HUES48 (cell line): ENCODE results near the gene SERTAD3.
A peak's percentile ranks its signal among the peaks of the same experiment; 100 is the strongest.

Experiments used
- H3K27ac ChIP-seq: one replicate; pipeline ENCODE4 v1.7.0; 2013; ENCODE audit warnings: low read depth, low read length, inconsistent platforms
- H3K27me3 ChIP-seq: 2 replicates; pipeline ENCODE4 v1.6.1; 2013; ENCODE audit warnings: mild to moderate bottlenecking, low read length; ENCODE audit not compliant: control insufficient read depth, insufficient read depth
- H3K36me3 ChIP-seq: 2 replicates; pipeline ENCODE4 v1.6.1; 2013; ENCODE audit warnings: low read length; ENCODE audit not compliant: control insufficient read depth, insufficient read depth
- H3K4me1 ChIP-seq: 2 replicates; pipeline ENCODE4 v1.6.1; 2013; ENCODE audit warnings: mild to moderate bottlenecking, low read length; ENCODE audit not compliant: control insufficient read depth, insufficient read depth
- H3K4me3 ChIP-seq: 2 replicates; pipeline ENCODE4 v1.5.1; 2013; ENCODE audit warnings: mild to moderate bottlenecking, low read depth, low read length
- H3K9ac ChIP-seq: 2 replicates; pipeline ENCODE4 v1.6.1; 2013; ENCODE audit warnings: mild to moderate bottlenecking, low read depth, low read length, moderate library complexity
- H3K9me3 ChIP-seq: 2 replicates; pipeline ENCODE4 v1.6.1; 2013; ENCODE audit warnings: low read length; ENCODE audit not compliant: control insufficient read depth, insufficient read depth

SERTAD3 gene

DNA sequence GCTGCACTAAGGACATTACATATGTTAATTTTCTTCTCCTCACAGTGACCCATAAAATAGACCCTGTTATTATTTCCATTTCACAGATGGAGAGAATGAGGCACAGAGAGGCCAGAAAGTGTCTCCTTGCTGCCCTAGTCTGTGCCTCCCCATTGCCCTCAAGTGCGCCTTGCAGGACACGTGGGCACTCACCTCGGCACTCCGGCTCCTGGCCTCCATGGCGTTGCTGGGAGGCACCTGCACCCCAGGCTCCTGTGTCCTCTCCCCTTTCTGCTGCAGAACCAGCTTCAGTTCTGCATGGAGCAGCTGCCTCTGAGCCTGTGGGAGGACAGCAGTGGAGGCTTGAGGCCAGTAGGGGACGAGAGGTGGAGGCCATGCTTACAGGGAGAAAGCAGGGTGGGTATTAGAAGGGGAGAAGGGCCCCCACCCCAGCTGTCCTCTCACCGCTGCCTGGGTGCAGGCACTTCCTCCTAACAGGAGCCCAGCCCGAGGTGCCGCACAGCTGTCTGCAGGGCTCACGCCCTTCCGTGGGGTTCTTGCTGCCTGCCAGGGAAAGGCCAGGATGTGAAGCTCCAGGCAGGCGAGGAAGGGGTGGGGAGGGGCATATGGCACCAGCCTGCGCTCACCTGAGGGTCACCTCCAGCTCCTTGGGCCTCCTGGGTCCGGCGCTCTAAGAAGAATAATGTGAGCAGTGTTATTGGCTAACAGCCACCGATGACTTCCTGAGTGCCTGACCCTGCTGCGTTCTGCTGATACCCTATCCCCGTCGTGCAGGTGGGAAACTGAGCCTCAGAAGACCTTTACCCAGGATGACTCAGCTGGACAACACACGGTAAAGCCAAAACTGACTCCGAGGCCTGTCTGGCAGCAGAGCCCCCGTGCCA lies 36.2 kb downstream of the SERTAD3 start:
- no peak overlapping the region for H3K9ac ChIP-seq
- no peak overlapping the region for H3K27ac ChIP-seq
- H3K9me3 ChIP-seq = no peaks in the 10 kb centered on the region
- H3K36me3 ChIP-seq = no peaks in the 10 kb centered on the region
- no peak overlapping the region for H3K4me3 ChIP-seq
- H3K4me1 ChIP-seq = peaks cover 12% of the 10 kb centered on the region
- no peaks in the 10 kb centered on the region for H3K27me3 ChIP-seq

GRCh38 chr19:40403262-40403984 lies 40.7 kb downstream of the SERTAD3 start:
- Histone ChIP-seq H3K36me3 (no peaks in the 10 kb centered on the region), H3K9ac (peak overlapping the region; percentile 23; the same call in 1 of the 2 replicates), H3K9me3 (no peaks in the 10 kb centered on the region), H3K27ac (peak overlapping the region; percentile 72), H3K27me3 (0 out of 2 replicates have a peak, but pooled peaks cover under 1% of the 10 kb centered on the region), H3K4me1 (peaks cover 8% of the 10 kb centered on the region; the same call in 1 of the 2 replicates), H3K4me3 (peak overlapping the region; percentile 66)

DNA sequence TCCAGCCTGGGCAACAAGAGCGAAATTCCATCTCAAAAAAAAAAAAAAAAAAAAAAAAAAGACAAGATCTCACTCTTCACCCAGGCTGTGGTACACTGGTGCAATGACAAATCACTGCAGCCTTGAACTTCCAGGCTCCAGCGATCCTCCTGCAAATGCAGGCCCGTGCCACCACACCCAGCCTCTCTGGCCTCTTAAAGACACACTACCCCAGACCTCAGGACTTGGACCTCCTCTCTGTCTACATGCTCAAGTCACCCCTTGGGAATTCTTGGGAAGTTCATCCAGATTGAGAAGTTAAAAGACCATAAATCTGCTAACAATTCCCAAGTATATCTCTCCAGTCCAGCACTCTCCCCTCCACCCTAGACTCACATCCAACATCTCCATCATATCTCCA lies 43.6 kb downstream of the SERTAD3 start:
- no peak overlapping the region for H3K27ac ChIP-seq
- peaks cover 9% of the 10 kb centered on the region; the same call in 1 of the 2 replicates for H3K27me3 ChIP-seq
- H3K9ac ChIP-seq = no peak overlapping the region
- H3K4me3 ChIP-seq = no peak overlapping the region
- H3K4me1 ChIP-seq = peaks cover 10% of the 10 kb centered on the region; the same call in 1 of the 2 replicates
- no peaks in the 10 kb centered on the region for H3K9me3 ChIP-seq
- no peaks in the 10 kb centered on the region for H3K36me3 ChIP-seq

DNA sequence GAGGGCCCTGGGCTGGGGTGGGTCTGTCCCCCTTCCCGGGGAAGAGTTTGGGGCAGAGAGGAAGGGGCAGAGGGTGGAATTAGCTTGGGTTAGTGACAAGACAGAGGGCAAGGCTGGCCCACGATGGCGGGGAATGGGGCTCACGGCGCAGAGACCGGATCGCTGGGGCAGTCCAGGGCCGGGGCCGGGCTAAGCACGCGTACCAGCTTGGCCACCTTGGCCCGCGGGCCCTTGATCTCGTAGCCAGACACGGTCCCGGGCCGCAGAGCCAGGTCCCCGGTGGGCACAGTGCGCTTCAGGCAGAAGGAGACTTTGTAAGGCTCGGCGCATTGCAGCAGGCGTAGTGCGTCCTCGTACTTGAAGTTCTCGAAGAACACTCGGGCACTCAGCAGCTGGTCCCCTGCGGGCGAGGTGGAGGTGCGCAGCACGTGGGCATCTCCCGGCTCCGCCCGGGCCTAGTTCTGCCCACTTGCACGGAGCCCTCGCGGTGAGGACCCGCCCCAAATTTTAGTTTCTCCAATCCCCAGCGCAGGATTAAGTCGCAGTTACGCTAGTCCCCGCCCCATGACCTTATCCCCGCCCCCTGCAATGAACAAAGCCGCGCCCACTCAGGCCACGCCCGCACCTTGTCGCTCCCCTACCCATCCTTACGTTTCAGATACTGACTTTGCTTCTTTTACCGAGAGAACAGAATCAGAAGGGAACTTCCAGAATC lies 45.6 kb downstream of the SERTAD3 start:
- H3K4me3 ChIP-seq = peak overlapping the region; percentile 23; the same call in 1 of the 2 replicates
- no peak overlapping the region; the same call in 1 of the 2 replicates for H3K9ac ChIP-seq
- H3K4me1 ChIP-seq = peaks cover 10% of the 10 kb centered on the region; the same call in 1 of the 2 replicates
- H3K27me3 ChIP-seq = peaks cover 9% of the 10 kb centered on the region; the same call in 1 of the 2 replicates
- H3K27ac ChIP-seq = no peak overlapping the region
- no peaks in the 10 kb centered on the region for H3K36me3 ChIP-seq
- no peaks in the 10 kb centered on the region for H3K9me3 ChIP-seq

DNA sequence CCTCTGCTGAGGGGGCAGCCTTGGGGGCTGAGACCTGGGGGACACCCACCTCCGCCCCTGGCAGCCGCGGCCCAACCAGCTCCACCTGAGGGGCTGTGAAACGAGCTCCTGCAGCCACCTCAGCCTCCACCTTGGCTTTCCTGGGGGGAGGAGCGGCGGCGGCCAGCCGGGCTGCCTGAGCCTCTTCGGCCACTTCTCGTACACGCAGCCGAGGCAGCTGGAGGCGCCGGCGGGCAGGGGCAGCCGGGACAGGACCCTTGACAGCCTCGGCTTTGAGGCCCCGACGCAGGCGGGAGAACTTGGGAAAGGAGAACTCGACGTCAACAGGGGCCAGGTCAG lies 46.6 kb downstream of the SERTAD3 start:
- Histone ChIP-seq H3K4me3 (no peak overlapping the region), H3K27me3 (peaks cover 9% of the 10 kb centered on the region; the same call in 1 of the 2 replicates), H3K36me3 (no peaks in the 10 kb centered on the region), H3K27ac (no peak overlapping the region), H3K9ac (no peak overlapping the region), H3K9me3 (no peaks in the 10 kb centered on the region), H3K4me1 (peaks cover 7% of the 10 kb centered on the region; the same call in 1 of the 2 replicates)

GRCh38 chr19:40396886-40397567 lies 47.1 kb downstream of the SERTAD3 start:
- Histone ChIP-seq H3K4me3 (no peak overlapping the region), H3K9me3 (no peaks in the 10 kb centered on the region), H3K27ac (no peak overlapping the region), H3K27me3 (peaks cover 9% of the 10 kb centered on the region; the same call in 1 of the 2 replicates), H3K4me1 (peaks cover 7% of the 10 kb centered on the region; the same call in 1 of the 2 replicates), H3K9ac (no peak overlapping the region), H3K36me3 (no peaks in the 10 kb centered on the region)

DNA sequence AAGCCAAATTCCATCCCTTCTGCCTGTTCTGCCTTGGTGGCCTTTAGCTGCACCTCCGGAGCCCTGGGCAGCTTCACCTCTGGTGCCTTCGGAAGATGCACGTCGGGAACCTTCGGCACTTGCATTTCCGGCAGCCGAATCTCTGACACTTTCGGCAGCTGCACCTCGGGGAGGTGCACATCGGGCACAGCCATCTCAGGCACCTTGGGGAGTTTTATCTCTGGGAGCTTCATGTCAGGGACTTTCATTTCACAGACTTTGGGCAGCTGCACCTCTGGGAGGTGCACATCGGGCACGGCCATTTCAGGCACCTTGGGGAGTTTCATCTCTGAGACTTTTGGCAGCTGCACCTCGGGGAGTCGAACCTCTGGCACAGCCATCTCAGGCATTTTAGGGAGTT lies 48.2 kb downstream of the SERTAD3 start:
- H3K27ac ChIP-seq = no peak overlapping the region
- H3K9me3 ChIP-seq = no peaks in the 10 kb centered on the region
- no peak overlapping the region for H3K9ac ChIP-seq
- peaks cover 7% of the 10 kb centered on the region; the same call in 1 of the 2 replicates for H3K4me1 ChIP-seq
- peaks cover 9% of the 10 kb centered on the region; the same call in 1 of the 2 replicates for H3K27me3 ChIP-seq
- no peak overlapping the region for H3K4me3 ChIP-seq
- no peaks in the 10 kb centered on the region for H3K36me3 ChIP-seq

- Histone ChIP-seq H3K36me3 (no peaks in the 10 kb centered on the region), H3K9ac (no peak overlapping the region), H3K27ac (no peak overlapping the region), H3K27me3 (peaks cover 9% of the 10 kb centered on the region; the same call in 1 of the 2 replicates), H3K4me1 (peaks cover 7% of the 10 kb centered on the region; the same call in 1 of the 2 replicates), H3K4me3 (no peak overlapping the region), H3K9me3 (no peaks in the 10 kb centered on the region)
Observed at GRCh38 chr19:40394816-40395210, 49.3 kb downstream of the SERTAD3 start.

- Histone ChIP-seq H3K27ac (no peak overlapping the region), H3K27me3 (peaks cover 9% of the 10 kb centered on the region; the same call in 1 of the 2 replicates), H3K36me3 (no peaks in the 10 kb centered on the region), H3K9ac (no peak overlapping the region), H3K9me3 (no peaks in the 10 kb centered on the region), H3K4me3 (no peak overlapping the region), H3K4me1 (peaks cover 6% of the 10 kb centered on the region; the same call in 1 of the 2 replicates)
Observed at GRCh38 chr19:40393894-40394815, 50.0 kb downstream of the SERTAD3 start.
